K562 (cell line): Measurements from ENCODE around the gene ZNF335. TPM values are rescaled to one million over a fixed set of nuclear protein-coding genes. Genes with fewer than 3 reads are reported as not detected.

Experiments
- ATAC-seq: fragments of 200-7000 bp; cut with Tn5 transposase; 3 replicates; pipeline ENCODE4 v1.9.1; 2020; ENCODE audit warnings: moderate library complexity
- BruUV-seq: library from RNA; stranded (reverse); fragments of 400-500 nt; replicated peaks from 2 replicates; lab custom pipeline; 2021; lab: Mats Ljungman, UMichigan
- CTCF ChIA-PET: fragments of 300-600 bp; formaldehyde crosslinking; extraction: SDS; loops from one replicate; lab custom pipeline; 2021; ENCODE audit warnings: low intra/inter-chr PET ratio; lab: Yijun Ruan, JAX
- POLR2A ChIA-PET: fragments of 300-600, 350-650 bp; sonication (Branson Sonifier 250); formaldehyde crosslinking; extraction: SDS; loops from one replicate; lab custom pipeline; 2021; ENCODE audit warnings: antibody characterized with exemption, inconsistent platforms; lab: Yijun Ruan, JAX
- DNase-seq, 4 experiments: peaks; one replicate each; pipeline versions ENCODE4 v3.0.0 to v3.0.0-alpha.2; 2011 to 2018; ENCODE audit warnings: low spot score in 3 of 4, mixed read lengths in 3 of 4; ENCODE audit errors: extremely low read depth in 1 of 4
- FAIRE-seq: peaks from 2 replicates; lab custom pipeline; 2011; peaks lifted over from hg19 to GRCh38; lab: Jason Lieb, UNC
- H2AFZ ChIP-seq: 2 replicates; pipeline ENCODE4 v1.6.0; 2011; ENCODE audit warnings: low read depth, low read length, control low read depth, inconsistent platforms
- H3K27ac ChIP-seq: fragments of 200-600 bp; 3 replicates; pipeline ENCODE4 v1.8.0; 2011; ENCODE audit warnings: low read depth, mild to moderate bottlenecking, control low read depth, inconsistent platforms, low read length, moderate library complexity, mixed read lengths; ENCODE audit errors: extremely low read depth
- H3K27me3 ChIP-seq, 2 experiments: fragments of 300-600 bp in 1 of 2; 2 replicates in 1 of 2; 3 replicates in 1 of 2; pipeline versions ENCODE4 v1.6.0 to v1.8.0; 2011; ENCODE audit warnings: inconsistent platforms in 2 of 2, low read length in 2 of 2, mild to moderate bottlenecking in 1 of 2, mixed read lengths in 1 of 2, moderate library complexity in 1 of 2; ENCODE audit not compliant: control insufficient read depth in 2 of 2, insufficient read depth in 2 of 2
- H3K36me3 ChIP-seq: fragments of 300-600 bp; 3 replicates; pipeline ENCODE4 v1.8.0; 2011; ENCODE audit warnings: mild to moderate bottlenecking, low read length, inconsistent platforms; ENCODE audit not compliant: control insufficient read depth, insufficient read depth
- H3K4me1 ChIP-seq, 2 experiments: fragments of 200-600 bp in 1 of 2; replicated peaks in 1 of 2; 2 replicates in 1 of 2; 3 replicates in 1 of 2; pipeline versions ENCODE4 v1.5.1 to v1.8.0; 2011; ENCODE audit warnings: inconsistent platforms in 2 of 2, low read length in 2 of 2, mild to moderate bottlenecking in 1 of 2, mixed read lengths in 1 of 2, moderate library complexity in 1 of 2; ENCODE audit not compliant: control insufficient read depth in 2 of 2, insufficient read depth in 2 of 2
- H3K4me2 ChIP-seq: 2 replicates; pipeline ENCODE4 v1.6.1; 2011; ENCODE audit warnings: low read length, control low read depth, inconsistent platforms, mixed read lengths; ENCODE audit not compliant: insufficient read depth
- H3K4me3 ChIP-seq: fragments of 200-600 bp; sonication (generic), shearing (Covaris generic); 2 replicates; pipeline ENCODE4 v1.5.1; 2016; ENCODE audit warnings: control low read depth, inconsistent platforms
- H3K79me2 ChIP-seq: fragments of 200-600 bp; 3 replicates; pipeline ENCODE4 v1.8.0; 2011; ENCODE audit warnings: low read length, inconsistent platforms; ENCODE audit not compliant: control insufficient read depth, insufficient read depth
- H3K9ac ChIP-seq, 2 experiments: 2 replicates each; pipeline versions ENCODE4 v1.6.0 to v1.6.1; 2011; ENCODE audit warnings: low read depth in 2 of 2, low read length in 2 of 2, control low read depth in 1 of 2, inconsistent platforms in 1 of 2, mild to moderate bottlenecking in 1 of 2, mixed read lengths in 1 of 2; ENCODE audit not compliant: insufficient read depth in 1 of 2
- H3K9me1 ChIP-seq: one replicate; pipeline ENCODE4 v1.6.0; 2011; ENCODE audit warnings: inconsistent platforms, mild to moderate bottlenecking, low read length, moderate library complexity; ENCODE audit not compliant: control insufficient read depth, insufficient read depth
- H3K9me3 ChIP-seq: replicated peaks from 2 replicates; pipeline ENCODE4 v1.5.1; 2011; ENCODE audit warnings: low read depth, low read length, inconsistent platforms; ENCODE audit not compliant: control insufficient read depth, insufficient read depth
- H4K20me1 ChIP-seq: replicated peaks from 2 replicates; pipeline ENCODE4 v1.6.1; 2011; ENCODE audit warnings: low read length, inconsistent platforms, mixed read lengths; ENCODE audit not compliant: control insufficient read depth, insufficient read depth
- BACH1 ChIP-seq: fragments of 200-800 bp; sonication (Bioruptor generic); IDR thresholded peaks from 2 replicates; pipeline ENCODE4 v1.6.1; 2016; ENCODE audit warnings: missing genetic modification characterization, missing compliant biosample characterization
- CHD4 ChIP-seq: fragments of 200-600 bp; sonication (generic); IDR thresholded peaks from 3 replicates; pipeline ENCODE4 v1.6.1; 2012; ENCODE audit warnings: low read depth, mild to moderate bottlenecking, mixed read lengths, low read length, inconsistent platforms; ENCODE audit not compliant: insufficient read depth, insufficient replicate concordance, poor library complexity, severe bottlenecking
- DLX4 ChIP-seq: fragments of 250-450 bp; sonication (Bioruptor Pico); IDR thresholded peaks from 2 replicates; pipeline ENCODE4 v1.6.1; 2021; ENCODE audit warnings: mild to moderate bottlenecking
- RHOXF2B ChIP-seq: fragments of 250-450 bp; sonication (Bioruptor Pico); conservative IDR thresholded peaks from 2 replicates; pipeline ENCODE4 v1.5.1; 2021
- SMAD4 ChIP-seq: fragments of 250-450 bp; sonication (Bioruptor Pico); conservative IDR thresholded peaks from 2 replicates; pipeline ENCODE4 v1.8.0; 2021; ENCODE audit warnings: inconsistent platforms, mild to moderate bottlenecking, moderate library complexity
- TBP ChIP-seq: optimal IDR thresholded peaks from 2 replicates; pipeline ENCODE3; 2011; ENCODE audit warnings: low read depth, low read length, improper control_type of control experiment
- ZEB2 ChIP-seq: fragments of 450-650 bp; IDR thresholded peaks from 2 replicates; pipeline ENCODE4 v1.6.1; 2016
- ZFP30 ChIP-seq: fragments of 250-450 bp; sonication (Bioruptor Pico); IDR thresholded peaks from 2 replicates; pipeline ENCODE4 v1.8.0; 2022; ENCODE audit warnings: moderate library complexity, mild to moderate bottlenecking, inconsistent platforms, borderline replicate concordance
- ZNF395 ChIP-seq: fragments of 200-800 bp; sonication (Bioruptor generic); IDR thresholded peaks from 2 replicates; pipeline ENCODE4 v1.6.1; 2017; ENCODE audit warnings: missing genetic modification characterization, missing compliant biosample characterization
- ZNF436 ChIP-seq: fragments of 250-450, 450-650 bp; sonication (Bioruptor Pico); formaldehyde crosslinking; IDR thresholded peaks from 2 replicates; pipeline ENCODE4 v1.7.0; 2020; ENCODE audit warnings: mild to moderate bottlenecking
- WGBS: fragments of 100-300 bp; shearing (Covaris generic); methylation state at CpG from one replicate; pipeline ENCODE4 v1.1.6; 2016; ENCODE audit warnings: low coverage, mixed read lengths; ENCODE audit not compliant: insufficient coverage; ENCODE audit errors: missing lambda C conversion rate; 5-methylcytosine and 5-hydroxymethylcytosine counted together
- in situ Hi-C: fragments of 300-500 bp; cut with MboI; formaldehyde crosslinking; loops from 4 replicates; pipeline ENCODE4 v1.15.0; 2018; ENCODE audit warnings: inconsistent platforms, mixed read lengths
- intact Hi-C: fragments of 100-400 bp; cut with micrococcal nuclease; formaldehyde crosslinking; loops from 2 replicates; pipeline ENCODE4 v1.14.2; 2022
- polyA plus RNA-seq, 8 experiments: library from polyadenylated mRNA; depleted of rRNA in 4 of 8; stranded (reverse) in 5 of 8; unstranded in 3 of 8; fragments of >200 nt; fragmentation: Nextera tagmentation in 2 of 8; fragmentation: Illumina TruSeq in 1 of 8; extraction: Ambion mirVana in 2 of 8; extraction: Trizol in 1 of 8; gene quantifications; 2 replicates each; pipeline versions ENCODE4 v1.2.1 to v1.2.3, GENCODE V29; 2011 to 2014; ENCODE audit warnings: inconsistent platforms in 1 of 8, missing spikeins in 1 of 8
- total RNA-seq, 7 experiments: library from RNA; depleted of rRNA in 6 of 7; stranded (reverse); fragments of >200 nt in 6 of 7; fragmentation: Illumina TruSeq in 2 of 7; extraction: Trizol in 2 of 7; gene quantifications; 2 replicates each; pipeline versions ENCODE4 v1.2.1 to v1.2.3, GENCODE V29; 2011 to 2021; ENCODE audit warnings: low replicate concordance in 1 of 7
- TF ChIP-seq, protein P1 (sequence below): IDR thresholded peaks from 3 replicates; pipeline ENCODE4 v1.6.1; 2011; ENCODE audit warnings: borderline replicate concordance, mild to moderate bottlenecking, moderate library complexity; ENCODE audit not compliant: insufficient read length; ENCODE audit errors: extremely low read depth
- TF ChIP-seq, protein P2 (sequence below), 3 experiments: fragments of 200-800 bp in 1 of 3; sonication (Bioruptor generic) in 1 of 3; sonication (generic) in 1 of 3; formaldehyde crosslinking in 1 of 3; IDR thresholded peaks; 2 replicates each; pipeline versions ENCODE4 v1.6.1 to v1.8.0; 2016 to 2022; ENCODE audit warnings: mild to moderate bottlenecking in 2 of 3, missing compliant biosample characterization in 2 of 3, missing genetic modification characterization in 2 of 3, missing genetic modification reagents in 1 of 3
- TF ChIP-seq, protein P3 (sequence below): sonication (generic); formaldehyde crosslinking; IDR thresholded peaks from 2 replicates; pipeline ENCODE4 v1.8.0; 2022; ENCODE audit warnings: missing genetic modification reagents, mild to moderate bottlenecking, borderline replicate concordance

The ZNF335 gene
- total and polyA plus RNA-seq, 9 of the 15 experiments (the other 6 are each of a cell fraction or from before 2014, with no cell fraction given) = 0.39 to 16.0 (median 7.6) TPM

- WGBS = 93% methylated on average over 2 of the region's 2 CpGs
- FAIRE-seq = no peak
- no TSS peak for BruUV-seq
- TF ChIP-seq RHOXF2B (CRISPR knock-in tag) (no peak), ZNF395 (CRISPR knock-in tag) (no peak), ZNF436 (CRISPR knock-in tag) (0 out of 2 replicates have a peak, but pooled peaks have one; percentile 46), ZEB2 (no peak), CHD4 (no peak), ZFP30 (CRISPR knock-in tag) (no peak), BACH1 (tag) (no peak), DLX4 (no peak), SMAD4 (CRISPR knock-in tag) (no peak), TBP (no peak)
- TF ChIP-seq, protein P1, sequence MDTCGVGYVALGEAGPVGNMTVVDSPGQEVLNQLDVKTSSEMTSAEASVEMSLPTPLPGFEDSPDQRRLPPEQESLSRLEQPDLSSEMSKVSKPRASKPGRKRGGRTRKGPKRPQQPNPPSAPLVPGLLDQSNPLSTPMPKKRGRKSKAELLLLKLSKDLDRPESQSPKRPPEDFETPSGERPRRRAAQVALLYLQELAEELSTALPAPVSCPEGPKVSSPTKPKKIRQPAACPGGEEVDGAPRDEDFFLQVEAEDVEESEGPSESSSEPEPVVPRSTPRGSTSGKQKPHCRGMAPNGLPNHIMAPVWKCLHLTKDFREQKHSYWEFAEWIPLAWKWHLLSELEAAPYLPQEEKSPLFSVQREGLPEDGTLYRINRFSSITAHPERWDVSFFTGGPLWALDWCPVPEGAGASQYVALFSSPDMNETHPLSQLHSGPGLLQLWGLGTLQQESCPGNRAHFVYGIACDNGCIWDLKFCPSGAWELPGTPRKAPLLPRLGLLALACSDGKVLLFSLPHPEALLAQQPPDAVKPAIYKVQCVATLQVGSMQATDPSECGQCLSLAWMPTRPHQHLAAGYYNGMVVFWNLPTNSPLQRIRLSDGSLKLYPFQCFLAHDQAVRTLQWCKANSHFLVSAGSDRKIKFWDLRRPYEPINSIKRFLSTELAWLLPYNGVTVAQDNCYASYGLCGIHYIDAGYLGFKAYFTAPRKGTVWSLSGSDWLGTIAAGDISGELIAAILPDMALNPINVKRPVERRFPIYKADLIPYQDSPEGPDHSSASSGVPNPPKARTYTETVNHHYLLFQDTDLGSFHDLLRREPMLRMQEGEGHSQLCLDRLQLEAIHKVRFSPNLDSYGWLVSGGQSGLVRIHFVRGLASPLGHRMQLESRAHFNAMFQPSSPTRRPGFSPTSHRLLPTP = peak; percentile 38
- TF ChIP-seq, protein P2, sequence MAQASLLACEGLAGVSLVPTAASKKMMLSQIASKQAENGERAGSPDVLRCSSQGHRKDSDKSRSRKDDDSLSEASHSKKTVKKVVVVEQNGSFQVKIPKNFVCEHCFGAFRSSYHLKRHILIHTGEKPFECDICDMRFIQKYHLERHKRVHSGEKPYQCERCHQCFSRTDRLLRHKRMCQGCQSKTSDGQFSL (CRISPR knock-in tag; IDR thresholded peaks at IDR 0.05) = no peak
- TF ChIP-seq, protein P2 (tag; IDR thresholded peaks at IDR 0.05) = no peak
- TF ChIP-seq, protein P3, sequence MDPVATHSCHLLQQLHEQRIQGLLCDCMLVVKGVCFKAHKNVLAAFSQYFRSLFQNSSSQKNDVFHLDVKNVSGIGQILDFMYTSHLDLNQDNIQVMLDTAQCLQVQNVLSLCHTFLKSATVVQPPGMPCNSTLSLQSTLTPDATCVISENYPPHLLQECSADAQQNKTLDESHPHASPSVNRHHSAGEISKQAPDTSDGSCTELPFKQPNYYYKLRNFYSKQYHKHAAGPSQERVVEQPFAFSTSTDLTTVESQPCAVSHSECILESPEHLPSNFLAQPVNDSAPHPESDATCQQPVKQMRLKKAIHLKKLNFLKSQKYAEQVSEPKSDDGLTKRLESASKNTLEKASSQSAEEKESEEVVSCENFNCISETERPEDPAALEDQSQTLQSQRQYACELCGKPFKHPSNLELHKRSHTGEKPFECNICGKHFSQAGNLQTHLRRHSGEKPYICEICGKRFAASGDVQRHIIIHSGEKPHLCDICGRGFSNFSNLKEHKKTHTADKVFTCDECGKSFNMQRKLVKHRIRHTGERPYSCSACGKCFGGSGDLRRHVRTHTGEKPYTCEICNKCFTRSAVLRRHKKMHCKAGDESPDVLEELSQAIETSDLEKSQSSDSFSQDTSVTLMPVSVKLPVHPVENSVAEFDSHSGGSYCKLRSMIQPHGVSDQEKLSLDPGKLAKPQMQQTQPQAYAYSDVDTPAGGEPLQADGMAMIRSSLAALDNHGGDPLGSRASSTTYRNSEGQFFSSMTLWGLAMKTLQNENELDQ (CRISPR knock-in tag) = no peak
Observed at GRCh38 chr20:45908084-45908483, 63.9 kb downstream of the ZNF335 start.

More at GRCh38 chr20:45908084-45908483, 63.9 kb downstream of the ZNF335 start:
- ATAC-seq = no peak
- Histone ChIP-seq H3K4me2 (no peak overlapping the region), H3K79me2 (peaks cover 15% of the 10 kb centered on the region), H3K9me1 (no peaks in the 10 kb centered on the region), H3K4me3 (no peak overlapping the region), H3K4me1 (peaks cover 18 to 51% of the 10 kb centered on the region in 2 experiments), H3K27ac (no peak overlapping the region), H4K20me1 (no peaks in the 10 kb centered on the region), H3K9ac (no peak overlapping the region), H3K36me3 (peaks cover 19% of the 10 kb centered on the region; the same call in 2 of the 3 replicates), H3K9me3 (no peaks in the 10 kb centered on the region), H3K27me3 (no peaks in the 10 kb centered on the region), H2AFZ (no peak overlapping the region)
- DNase-seq = no peak
- intact Hi-C loops = no loop called here
- in situ Hi-C loops = no loop called here
- ChIA-PET POLR2A (interaction anchor here (1.6 to 2.6 kb wide), 2 partner anchors 9 to 11 kb away, joined by 6 read pairs; no protein-coding TSS in a partner anchor), CTCF (no interaction called here)
